ENCODE data around the gene WDR86. TPM values are rescaled to one million over a fixed set of nuclear protein-coding genes. Genes with fewer than 3 reads are reported as not detected.

The WDR86 gene, protein sequence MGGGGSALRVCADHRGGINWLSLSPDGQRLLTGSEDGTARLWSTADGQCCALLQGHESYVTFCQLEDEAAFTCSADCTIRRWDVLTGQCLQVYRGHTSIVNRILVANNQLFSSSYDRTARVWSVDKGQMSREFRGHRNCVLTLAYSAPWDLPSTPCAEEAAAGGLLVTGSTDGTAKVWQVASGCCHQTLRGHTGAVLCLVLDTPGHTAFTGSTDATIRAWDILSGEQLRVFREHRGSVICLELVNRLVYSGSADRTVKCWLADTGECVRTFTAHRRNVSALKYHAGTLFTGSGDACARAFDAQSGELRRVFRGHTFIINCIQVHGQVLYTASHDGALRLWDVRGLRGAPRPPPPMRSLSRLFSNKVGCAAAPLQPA
- total RNA-seq (2021): 8.1 and 9.4 TPM in 2 replicates
- long read RNA-seq, partial matches to known transcripts: 1 of 2 reads
- long read RNA-seq, other reads (novel, unspliced or antisense): 1 of 2 reads

DNA sequence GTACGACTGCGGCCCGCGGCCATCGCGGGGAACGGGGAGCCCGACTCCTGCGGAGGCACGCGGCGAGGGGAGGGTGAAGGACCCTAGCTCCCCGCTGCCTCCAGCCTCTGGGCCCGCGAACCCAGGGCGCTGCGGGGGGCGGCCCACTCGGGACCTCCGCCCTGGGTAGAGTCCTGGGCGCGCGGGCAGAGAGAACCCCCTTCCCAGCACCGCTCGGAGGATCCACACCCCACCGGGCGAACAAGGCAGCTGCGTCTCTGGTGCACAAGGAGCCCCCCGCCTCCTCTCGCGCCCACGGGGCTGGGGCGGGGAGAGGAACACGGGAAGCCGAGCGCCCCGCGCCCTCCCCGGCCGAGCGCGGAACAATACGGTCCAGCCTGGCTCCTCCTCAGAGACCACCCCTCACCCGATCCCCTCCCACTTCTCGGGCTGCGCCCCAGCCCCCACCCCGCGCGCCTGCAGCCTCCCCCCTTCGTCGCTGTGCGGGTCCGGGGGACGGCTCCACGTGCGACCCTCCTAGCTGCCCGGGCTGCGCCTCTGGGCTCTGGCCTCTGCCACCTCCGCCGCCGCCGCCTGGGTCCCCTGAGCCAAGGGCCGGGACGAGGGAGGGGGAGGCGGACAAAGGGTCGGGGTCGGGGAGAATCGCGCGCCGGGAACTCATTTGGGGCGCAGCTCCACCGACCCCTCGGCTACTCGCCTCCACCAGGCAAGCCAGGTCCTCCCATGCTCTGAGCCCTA is at the start of gene WDR86:
Gene WDR86, minus strand, starts transcription at position 372 of the 738 bp plus-strand sequence. CDS start 449 bp downstream, outside the sequence.
- peaks cover 0 to 3% of the 10 kb centered on the region in 2 experiments; a peak in 1 of 5 replicates for H3K9me3 Mint-ChIP-seq
- H3K14ac ChIP-seq (ENCODE audit: insufficient read depth, low read length): peak within 1 kb of the TSS; percentile 84
- H4K5ac ChIP-seq (ENCODE audit: insufficient read length, low read depth, low read length): no peak within 1 kb of the TSS
- peaks cover 57% of the 10 kb centered on the region for H3K27me3 Mint-ChIP-seq (ENCODE audit: low read depth)
- peak within 1 kb of the TSS; percentile 88 for H3K18ac ChIP-seq (ENCODE audit: insufficient read length, low read depth, low read length)
- peaks cover 0 to 8% (median 2%) of the 10 kb centered on the region in 3 experiments; a peak in 5 of 7 replicates for H3K36me3 Mint-ChIP-seq (ENCODE audit: insufficient read depth in 1 of 3, low read depth in 3 of 3)
- H3K4me1 ChIP-seq (ENCODE audit: insufficient read depth, low read length): peaks cover 5% of the 10 kb centered on the region; the same call in 1 of the 2 replicates
- H3K4me3 Mint-ChIP-seq: peak within 1 kb of the TSS; percentile 77 to 90
- no peak within 1 kb of the TSS for H2BK20ac ChIP-seq (ENCODE audit: low read depth, low read length, poor library complexity, severe bottlenecking)
- H4K20me1 ChIP-seq (ENCODE audit: control insufficient read depth, insufficient read depth, insufficient read length): no peaks in the 10 kb centered on the region
- H3K9me3 ChIP-seq (ENCODE audit: control insufficient read depth, low read depth, low read length): no peaks in the 10 kb centered on the region
- H4K8ac ChIP-seq (replicated peaks; ENCODE audit: insufficient read length, low read depth, low read length): no peak within 1 kb of the TSS
- H3K4me1 Mint-ChIP-seq: peaks cover 28 to 36% of the 10 kb centered on the region in 2 experiments
- TF ChIP-seq, protein P1, sequence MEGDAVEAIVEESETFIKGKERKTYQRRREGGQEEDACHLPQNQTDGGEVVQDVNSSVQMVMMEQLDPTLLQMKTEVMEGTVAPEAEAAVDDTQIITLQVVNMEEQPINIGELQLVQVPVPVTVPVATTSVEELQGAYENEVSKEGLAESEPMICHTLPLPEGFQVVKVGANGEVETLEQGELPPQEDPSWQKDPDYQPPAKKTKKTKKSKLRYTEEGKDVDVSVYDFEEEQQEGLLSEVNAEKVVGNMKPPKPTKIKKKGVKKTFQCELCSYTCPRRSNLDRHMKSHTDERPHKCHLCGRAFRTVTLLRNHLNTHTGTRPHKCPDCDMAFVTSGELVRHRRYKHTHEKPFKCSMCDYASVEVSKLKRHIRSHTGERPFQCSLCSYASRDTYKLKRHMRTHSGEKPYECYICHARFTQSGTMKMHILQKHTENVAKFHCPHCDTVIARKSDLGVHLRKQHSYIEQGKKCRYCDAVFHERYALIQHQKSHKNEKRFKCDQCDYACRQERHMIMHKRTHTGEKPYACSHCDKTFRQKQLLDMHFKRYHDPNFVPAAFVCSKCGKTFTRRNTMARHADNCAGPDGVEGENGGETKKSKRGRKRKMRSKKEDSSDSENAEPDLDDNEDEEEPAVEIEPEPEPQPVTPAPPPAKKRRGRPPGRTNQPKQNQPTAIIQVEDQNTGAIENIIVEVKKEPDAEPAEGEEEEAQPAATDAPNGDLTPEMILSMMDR (conservative IDR thresholded peaks at IDR 0.05): no peak
- no peak within 1 kb of the TSS for H3K4ac ChIP-seq (ENCODE audit: low read depth, low read length)
- no peak within 1 kb of the TSS for H2AFZ ChIP-seq (ENCODE audit: low read length)
- peak within 1 kb of the TSS; percentile 25; the same call in 1 of the 2 replicates for H2BK15ac ChIP-seq (ENCODE audit: low read depth, low read length)
- H3K27ac ChIP-seq (ENCODE audit: insufficient read length, low read depth, low read length): no peak within 1 kb of the TSS
- no peak within 1 kb of the TSS for H3K23ac ChIP-seq (ENCODE audit: insufficient read length, low read depth, low read length)
- H3K4me2 ChIP-seq (ENCODE audit: insufficient read depth, insufficient read length, low read length): peak within 1 kb of the TSS; percentile 59
- no peak within 1 kb of the TSS for H3K56ac ChIP-seq (ENCODE audit: insufficient read length, low read depth, low read length)
- peaks cover 25% of the 10 kb centered on the region for H3K23me2 ChIP-seq (ENCODE audit: insufficient read length, low read depth, low read length, poor library complexity, severe bottlenecking)
- H2BK5ac ChIP-seq (ENCODE audit: insufficient read length, low read length): no peak within 1 kb of the TSS
- WGBS (ENCODE audit: extremely low coverage, insufficient read length, low lambda C conversion rate): no CpG with 5 or more reads among the region's 75 CpGs
- peak within 1 kb of the TSS; percentile 38 for H3K9ac ChIP-seq (ENCODE audit: extremely low read depth, insufficient read length, low read length)
- no peak within 1 kb of the TSS for H2BK120ac ChIP-seq (ENCODE audit: low read depth, low read length, poor library complexity, severe bottlenecking)
- no peak within 1 kb of the TSS for H2AK5ac ChIP-seq (ENCODE audit: insufficient read length, low read length)
- H3K79me2 ChIP-seq (ENCODE audit: insufficient read depth, low read length): no peaks in the 10 kb centered on the region
- H2BK12ac ChIP-seq (ENCODE audit: insufficient read length, low read depth, low read length): no peak within 1 kb of the TSS
- peak within 1 kb of the TSS in 1 of 3 experiments; percentile 35; a peak in 3 of 7 replicates for H3K27ac Mint-ChIP-seq
- no peaks in the 10 kb centered on the region for H3K79me1 ChIP-seq (ENCODE audit: insufficient read depth, low read depth, low read length, poor library complexity, severe bottlenecking)
- H4K91ac ChIP-seq (ENCODE audit: insufficient read length, low read depth, low read length): peak within 1 kb of the TSS; percentile 40
- H3K27me3 ChIP-seq (ENCODE audit: insufficient read depth, low read length): no peaks in the 10 kb centered on the region; the same call in 1 of the 2 replicates
- peak; percentile 58 for DNase-seq
- H3T11ph ChIP-seq (ENCODE audit: low read length): no peak within 1 kb of the TSS
